Measurements from ENCODE around the gene ATRNL1.

ATRNL1 gene

DNA sequence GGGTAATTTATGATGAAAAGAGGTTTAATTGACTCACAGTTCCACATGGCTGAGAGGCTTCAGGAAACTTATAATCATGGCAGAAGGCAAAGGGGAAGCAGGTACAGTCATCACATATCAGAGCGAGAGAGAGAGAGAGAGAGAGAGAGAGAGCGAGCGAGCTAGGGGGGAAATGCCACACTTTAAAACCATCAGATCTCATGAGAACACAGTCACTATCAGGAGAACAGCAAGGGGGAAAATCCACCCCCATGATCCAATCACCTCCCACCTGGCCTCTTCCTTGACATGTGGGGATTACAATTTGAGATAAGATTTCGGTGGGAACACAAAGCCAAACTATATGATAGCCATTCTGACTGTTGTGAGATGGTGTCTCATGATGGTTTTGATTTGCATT, 603.6 kb downstream of the ATRNL1 start:
- Histone ChIP-seq H4K12ac (ENCODE audit: low read depth, low read length) (no peak overlapping the region), H4K8ac (ENCODE audit: low read depth, low read length) (no peak overlapping the region), H2AK5ac (ENCODE audit: low read length) (no peak overlapping the region), H3K27ac (ENCODE audit: low read depth, low read length) (no peak overlapping the region), H2BK12ac (ENCODE audit: low read length) (no peak overlapping the region), H3K4ac (ENCODE audit: low read depth, low read length) (no peak overlapping the region), H3K9ac (ENCODE audit: low read length) (no peak overlapping the region), H3K79me1 (ENCODE audit: low read length) (no peaks in the 10 kb centered on the region), H2AFZ (ENCODE audit: insufficient read depth, low read length, poor library complexity) (no peak overlapping the region), H2BK5ac (ENCODE audit: low read depth, low read length, poor library complexity) (no peak overlapping the region), H3K4me3 (ENCODE audit: low read depth, low read length) (no peak overlapping the region), H3K9me3 (ENCODE audit: insufficient read depth, low read depth, low read length) (no peaks in the 10 kb centered on the region), H3K4me1 (ENCODE audit: control insufficient read depth in 1 of 2, insufficient read depth in 2 of 2, low read length in 2 of 2) (no peaks in the 10 kb centered on the region), H2BK120ac (ENCODE audit: insufficient read depth, low read length, poor library complexity) (no peak overlapping the region), H3K18ac (ENCODE audit: low read length) (no peak overlapping the region), H3K36me3 (ENCODE audit: control insufficient read depth in 1 of 2, insufficient read depth in 2 of 2, low read length in 2 of 2) (no peaks in the 10 kb centered on the region), H3K79me2 (ENCODE audit: control insufficient read depth, insufficient read depth, low read length, poor library complexity) (no peaks in the 10 kb centered on the region), H3K14ac (ENCODE audit: low read length) (no peak overlapping the region), H3K4me2 (ENCODE audit: low read length) (no peak overlapping the region), H3K23ac (ENCODE audit: low read length) (no peak overlapping the region), H4K91ac (ENCODE audit: low read depth, low read length) (no peak overlapping the region), H3K27me3 (ENCODE audit: insufficient read depth, low read length) (no peaks in the 10 kb centered on the region)
- DNase-seq: no peak
- no CpG with 5 or more reads among the region's 4 CpGs for WGBS (ENCODE audit: extremely low coverage, insufficient coverage, insufficient read length)

DNA sequence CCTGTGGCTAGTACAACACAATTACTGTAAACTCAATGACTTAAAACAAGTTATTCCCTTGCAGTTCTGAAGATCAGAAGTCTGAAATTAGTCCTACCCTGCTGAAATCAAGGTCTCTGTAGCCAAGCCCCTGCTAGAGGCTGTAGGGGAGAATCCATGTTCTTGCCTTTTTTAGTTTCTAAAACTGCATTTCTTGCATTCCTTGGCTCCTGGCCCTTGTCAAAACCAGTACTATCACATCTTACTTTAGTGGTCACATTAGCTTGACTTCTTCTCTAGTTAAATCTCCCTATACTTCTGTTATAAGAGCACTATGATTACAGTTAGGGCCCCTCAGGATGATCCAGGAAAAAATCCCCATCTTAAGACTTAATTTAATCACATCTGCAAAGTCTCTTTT, 612.9 kb downstream of the ATRNL1 start:
- H3K9ac ChIP-seq (ENCODE audit: low read length): no peak overlapping the region
- H4K12ac ChIP-seq (ENCODE audit: low read depth, low read length): no peak overlapping the region
- H3K4me3 ChIP-seq (ENCODE audit: low read depth, low read length): no peak overlapping the region
- H3K18ac ChIP-seq (ENCODE audit: low read length): no peak overlapping the region
- DNase-seq: no peak
- H4K8ac ChIP-seq (ENCODE audit: low read depth, low read length): no peak overlapping the region
- H3K27me3 ChIP-seq (ENCODE audit: insufficient read depth, low read length): no peaks in the 10 kb centered on the region
- H3K27ac ChIP-seq (ENCODE audit: low read depth, low read length): no peak overlapping the region
- no peak overlapping the region for H3K14ac ChIP-seq (ENCODE audit: low read length)
- no peaks in the 10 kb centered on the region for H3K4me1 ChIP-seq (ENCODE audit: control insufficient read depth in 1 of 2, insufficient read depth in 2 of 2, low read length in 2 of 2)
- H3K4me2 ChIP-seq (ENCODE audit: low read length): no peak overlapping the region
- H3K79me2 ChIP-seq (ENCODE audit: control insufficient read depth, insufficient read depth, low read length, poor library complexity): no peaks in the 10 kb centered on the region
- no peak overlapping the region for H4K91ac ChIP-seq (ENCODE audit: low read depth, low read length)
- H2AK5ac ChIP-seq (ENCODE audit: low read length): no peak overlapping the region
- H2AFZ ChIP-seq (ENCODE audit: insufficient read depth, low read length, poor library complexity): no peak overlapping the region
- H2BK12ac ChIP-seq (ENCODE audit: low read length): no peak overlapping the region
- H3K9me3 ChIP-seq (ENCODE audit: insufficient read depth, low read depth, low read length): no peaks in the 10 kb centered on the region
- no peak overlapping the region for H3K23ac ChIP-seq (ENCODE audit: low read length)
- H3K36me3 ChIP-seq (ENCODE audit: control insufficient read depth in 1 of 2, insufficient read depth in 2 of 2, low read length in 2 of 2): no peaks in the 10 kb centered on the region
- no peaks in the 10 kb centered on the region for H3K79me1 ChIP-seq (ENCODE audit: low read length)
- H2BK120ac ChIP-seq (ENCODE audit: insufficient read depth, low read length, poor library complexity): no peak overlapping the region
- no peak overlapping the region for H3K4ac ChIP-seq (ENCODE audit: low read depth, low read length)
- no peak overlapping the region for H2BK5ac ChIP-seq (ENCODE audit: low read depth, low read length, poor library complexity)

DNA sequence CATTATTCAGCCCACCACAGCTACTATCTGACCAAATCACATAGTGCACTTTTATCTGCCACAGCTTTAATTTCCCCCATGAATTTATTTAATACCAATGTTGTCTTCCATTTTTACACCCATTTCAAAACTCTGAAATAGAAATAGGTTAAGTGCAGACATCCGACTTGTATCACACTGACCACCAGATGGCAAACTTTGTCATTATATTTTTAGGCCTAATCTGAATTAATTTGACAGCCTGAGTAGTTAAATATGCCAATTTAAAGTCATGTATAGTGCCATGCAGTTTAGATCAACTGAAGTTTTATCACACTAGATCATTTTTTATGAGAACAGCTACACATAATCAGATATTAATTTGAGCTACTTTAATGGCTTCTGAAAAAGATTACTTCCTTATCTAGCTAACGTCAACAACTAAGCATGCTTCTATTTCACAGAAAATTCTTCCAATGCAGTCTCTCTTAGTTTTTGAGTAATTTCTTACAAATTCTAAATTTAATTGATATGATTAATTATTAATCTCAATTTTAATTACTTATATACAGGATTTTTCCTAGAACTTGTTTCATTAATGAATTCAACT, 613.4 kb downstream of the ATRNL1 start:
- H3K36me3 ChIP-seq (ENCODE audit: control insufficient read depth in 1 of 2, insufficient read depth in 2 of 2, low read length in 2 of 2): no peaks in the 10 kb centered on the region

DNA sequence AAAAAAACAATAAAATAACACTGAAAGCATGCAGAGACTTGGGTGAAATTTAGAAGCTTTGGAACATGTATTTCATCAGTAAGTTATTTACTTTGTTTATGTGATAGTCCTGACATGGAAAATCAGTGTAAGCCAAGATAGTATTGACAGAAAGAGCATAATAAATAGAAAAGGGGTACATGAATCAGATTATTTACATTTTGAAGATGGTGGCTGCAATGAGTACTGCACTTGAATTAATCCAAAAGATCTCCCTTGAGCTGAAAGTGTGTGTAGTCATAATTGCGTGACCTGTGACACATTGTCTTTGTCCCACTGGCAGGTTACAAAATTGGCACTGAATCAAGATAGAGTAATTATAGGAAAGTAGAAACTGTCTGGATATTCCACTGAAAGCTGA, 617.0 kb downstream of the ATRNL1 start:
- H3K36me3 ChIP-seq (ENCODE audit: control insufficient read depth in 1 of 2, insufficient read depth in 2 of 2, low read length in 2 of 2): no peaks in the 10 kb centered on the region
- no peaks in the 10 kb centered on the region for H3K9me3 ChIP-seq (ENCODE audit: insufficient read depth, low read depth, low read length)
- no peak overlapping the region for H3K9ac ChIP-seq (ENCODE audit: low read length)
- H3K27ac ChIP-seq (ENCODE audit: low read depth, low read length): no peak overlapping the region
- H3K14ac ChIP-seq (ENCODE audit: low read length): no peak overlapping the region
- no peak overlapping the region for H2AFZ ChIP-seq (ENCODE audit: insufficient read depth, low read length, poor library complexity)
- H3K18ac ChIP-seq (ENCODE audit: low read length): no peak overlapping the region
- H3K23ac ChIP-seq (ENCODE audit: low read length): no peak overlapping the region
- no peak for DNase-seq
- H3K27me3 ChIP-seq (ENCODE audit: insufficient read depth, low read length): no peaks in the 10 kb centered on the region
- H4K91ac ChIP-seq (ENCODE audit: low read depth, low read length): no peak overlapping the region
- no peak overlapping the region for H2BK12ac ChIP-seq (ENCODE audit: low read length)
- WGBS (ENCODE audit: extremely low coverage, insufficient coverage, insufficient read length): no CpG with 5 or more reads among the region's 1 CpG
- no peak overlapping the region for H3K4me2 ChIP-seq (ENCODE audit: low read length)
- no peak overlapping the region for H4K12ac ChIP-seq (ENCODE audit: low read depth, low read length)
- no peak overlapping the region for H2BK120ac ChIP-seq (ENCODE audit: insufficient read depth, low read length, poor library complexity)
- H3K4me3 ChIP-seq (ENCODE audit: low read depth, low read length): no peak overlapping the region
- H3K79me2 ChIP-seq (ENCODE audit: control insufficient read depth, insufficient read depth, low read length, poor library complexity): no peaks in the 10 kb centered on the region
- H4K8ac ChIP-seq (ENCODE audit: low read depth, low read length): no peak overlapping the region
- no peaks in the 10 kb centered on the region for H3K79me1 ChIP-seq (ENCODE audit: low read length)
- H3K4ac ChIP-seq (ENCODE audit: low read depth, low read length): no peak overlapping the region
- no peak overlapping the region for H2BK5ac ChIP-seq (ENCODE audit: low read depth, low read length, poor library complexity)
- no peak overlapping the region for H2AK5ac ChIP-seq (ENCODE audit: low read length)
- H3K4me1 ChIP-seq (ENCODE audit: control insufficient read depth in 1 of 2, insufficient read depth in 2 of 2, low read length in 2 of 2): no peaks in the 10 kb centered on the region

More for the DNA sequence above, 613.4 kb downstream of the ATRNL1 start:
- Histone ChIP-seq H3K79me1 (ENCODE audit: low read length) (no peaks in the 10 kb centered on the region), H2AFZ (ENCODE audit: insufficient read depth, low read length, poor library complexity) (no peak overlapping the region), H3K4me1 (ENCODE audit: control insufficient read depth in 1 of 2, insufficient read depth in 2 of 2, low read length in 2 of 2) (no peaks in the 10 kb centered on the region), H2BK12ac (ENCODE audit: low read length) (no peak overlapping the region), H3K23ac (ENCODE audit: low read length) (no peak overlapping the region), H2AK5ac (ENCODE audit: low read length) (no peak overlapping the region), H3K27me3 (ENCODE audit: insufficient read depth, low read length) (no peaks in the 10 kb centered on the region), H3K4me3 (ENCODE audit: low read depth, low read length) (no peak overlapping the region), H3K4ac (ENCODE audit: low read depth, low read length) (no peak overlapping the region), H3K18ac (ENCODE audit: low read length) (no peak overlapping the region), H2BK120ac (ENCODE audit: insufficient read depth, low read length, poor library complexity) (no peak overlapping the region), H3K27ac (ENCODE audit: low read depth, low read length) (no peak overlapping the region), H4K91ac (ENCODE audit: low read depth, low read length) (no peak overlapping the region), H3K79me2 (ENCODE audit: control insufficient read depth, insufficient read depth, low read length, poor library complexity) (no peaks in the 10 kb centered on the region), H3K9ac (ENCODE audit: low read length) (no peak overlapping the region), H2BK5ac (ENCODE audit: low read depth, low read length, poor library complexity) (no peak overlapping the region), H4K8ac (ENCODE audit: low read depth, low read length) (no peak overlapping the region), H3K9me3 (ENCODE audit: insufficient read depth, low read depth, low read length) (no peaks in the 10 kb centered on the region), H4K12ac (ENCODE audit: low read depth, low read length) (no peak overlapping the region), H3K14ac (ENCODE audit: low read length) (no peak overlapping the region), H3K4me2 (ENCODE audit: low read length) (no peak overlapping the region)
- WGBS (ENCODE audit: extremely low coverage, insufficient coverage, insufficient read length): no CpG with 5 or more reads among the region's 2 CpGs
- peak in 1 of 2 donors; percentile 34 for DNase-seq

Data from trophoblast cell (in vitro differentiated cells and primary cell).